ENCODE data around the gene SYT1.

DNA sequence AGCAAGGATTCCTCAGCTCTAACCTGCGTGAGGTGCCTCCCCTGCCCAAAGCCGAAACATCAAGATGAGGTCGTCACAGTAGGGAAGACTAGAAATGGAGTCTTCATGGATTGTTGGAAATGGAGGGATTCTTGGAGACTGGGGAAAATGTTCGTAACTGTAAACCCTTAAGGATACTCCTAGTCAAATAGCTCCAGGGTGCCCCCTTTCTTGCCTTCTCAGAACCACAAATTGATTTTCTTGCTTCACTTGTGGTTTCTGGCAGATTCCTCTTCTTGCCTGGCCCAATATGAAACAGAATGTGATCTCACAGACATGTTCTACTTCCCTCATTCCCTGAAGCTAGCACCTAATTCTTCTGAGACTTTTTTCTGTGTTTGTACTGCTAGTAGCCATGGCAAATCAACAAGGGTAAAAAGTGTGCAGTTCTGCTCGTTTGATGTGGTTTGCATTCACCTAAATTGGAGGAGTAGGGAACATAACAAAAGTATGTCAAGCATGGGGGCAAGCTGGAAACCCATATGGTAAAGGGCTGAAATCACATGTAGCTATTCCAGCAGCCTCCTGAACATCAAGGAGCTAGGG is 494.2 kb downstream of the SYT1 start:
- TF ChIP-seq RAD21 (IDR thresholded peaks at IDR 0.05) (no peak), YY1 (IDR thresholded peaks at IDR 0.05) (no peak), CTCF (IDR thresholded peaks at IDR 0.05; ENCODE audit: low read depth, low read length, missing input control) (no peak), TAF1 (conservative IDR thresholded peaks at IDR 0.05) (no peak), EGR1 (IDR thresholded peaks at IDR 0.05; ENCODE audit: low read depth in 2 of 2) (no peak), SP1 (IDR thresholded peaks at IDR 0.05) (no peak)

All from liver (tissue), 3 donors.